GM13976 (cell line): ENCODE results near the gene TTC21A.
A peak's percentile ranks its signal among the peaks of the same experiment; 100 is the strongest.
"Not testable (repeated sequence)": the region's sequence is repeated elsewhere in the genome, so short reads cannot be mapped to it uniquely, and the experiment has no call there.

Source experiments
- DNase-seq: peaks from one replicate; pipeline ENCODE4 v3.0.0; 2012; ENCODE audit warnings: low spot score
- in situ Hi-C: fragments of 300-500 bp; cut with MboI; formaldehyde crosslinking; loops from one replicate; pipeline ENCODE4 v1.12.0; 2022; ENCODE audit warnings: low sequenced_read_pairs, mixed read lengths, inconsistent platforms; ENCODE audit not compliant: unreplicated experiment
- TF ChIP-seq, protein P1 (sequence below): IDR thresholded peaks from 2 replicates; pipeline ENCODE4 v1.5.1; 2012; ENCODE audit warnings: borderline replicate concordance, mild to moderate bottlenecking; ENCODE audit not compliant: insufficient read depth; ENCODE audit errors: extremely low read depth, missing control alignments, control extremely low read depth

Gene TTC21A, protein sequence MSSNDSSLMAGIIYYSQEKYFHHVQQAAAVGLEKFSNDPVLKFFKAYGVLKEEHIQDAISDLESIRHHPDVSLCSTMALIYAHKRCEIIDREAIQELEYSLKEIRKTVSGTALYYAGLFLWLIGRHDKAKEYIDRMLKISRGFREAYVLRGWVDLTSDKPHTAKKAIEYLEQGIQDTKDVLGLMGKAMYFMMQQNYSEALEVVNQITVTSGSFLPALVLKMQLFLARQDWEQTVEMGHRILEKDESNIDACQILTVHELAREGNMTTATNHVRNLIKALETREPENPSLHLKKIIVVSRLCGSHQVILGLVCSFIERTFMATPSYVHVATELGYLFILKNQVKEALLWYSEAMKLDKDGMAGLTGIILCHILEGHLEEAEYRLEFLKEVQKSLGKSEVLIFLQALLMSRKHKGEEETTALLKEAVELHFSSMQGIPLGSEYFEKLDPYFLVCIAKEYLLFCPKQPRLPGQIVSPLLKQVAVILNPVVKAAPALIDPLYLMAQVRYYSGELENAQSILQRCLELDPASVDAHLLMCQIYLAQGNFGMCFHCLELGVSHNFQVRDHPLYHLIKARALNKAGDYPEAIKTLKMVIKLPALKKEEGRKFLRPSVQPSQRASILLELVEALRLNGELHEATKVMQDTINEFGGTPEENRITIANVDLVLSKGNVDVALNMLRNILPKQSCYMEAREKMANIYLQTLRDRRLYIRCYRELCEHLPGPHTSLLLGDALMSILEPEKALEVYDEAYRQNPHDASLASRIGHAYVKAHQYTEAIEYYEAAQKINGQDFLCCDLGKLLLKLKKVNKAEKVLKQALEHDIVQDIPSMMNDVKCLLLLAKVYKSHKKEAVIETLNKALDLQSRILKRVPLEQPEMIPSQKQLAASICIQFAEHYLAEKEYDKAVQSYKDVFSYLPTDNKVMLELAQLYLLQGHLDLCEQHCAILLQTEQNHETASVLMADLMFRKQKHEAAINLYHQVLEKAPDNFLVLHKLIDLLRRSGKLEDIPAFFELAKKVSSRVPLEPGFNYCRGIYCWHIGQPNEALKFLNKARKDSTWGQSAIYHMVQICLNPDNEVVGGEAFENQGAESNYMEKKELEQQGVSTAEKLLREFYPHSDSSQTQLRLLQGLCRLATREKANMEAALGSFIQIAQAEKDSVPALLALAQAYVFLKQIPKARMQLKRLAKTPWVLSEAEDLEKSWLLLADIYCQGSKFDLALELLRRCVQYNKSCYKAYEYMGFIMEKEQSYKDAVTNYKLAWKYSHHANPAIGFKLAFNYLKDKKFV (N-terminal part only)

DNA sequence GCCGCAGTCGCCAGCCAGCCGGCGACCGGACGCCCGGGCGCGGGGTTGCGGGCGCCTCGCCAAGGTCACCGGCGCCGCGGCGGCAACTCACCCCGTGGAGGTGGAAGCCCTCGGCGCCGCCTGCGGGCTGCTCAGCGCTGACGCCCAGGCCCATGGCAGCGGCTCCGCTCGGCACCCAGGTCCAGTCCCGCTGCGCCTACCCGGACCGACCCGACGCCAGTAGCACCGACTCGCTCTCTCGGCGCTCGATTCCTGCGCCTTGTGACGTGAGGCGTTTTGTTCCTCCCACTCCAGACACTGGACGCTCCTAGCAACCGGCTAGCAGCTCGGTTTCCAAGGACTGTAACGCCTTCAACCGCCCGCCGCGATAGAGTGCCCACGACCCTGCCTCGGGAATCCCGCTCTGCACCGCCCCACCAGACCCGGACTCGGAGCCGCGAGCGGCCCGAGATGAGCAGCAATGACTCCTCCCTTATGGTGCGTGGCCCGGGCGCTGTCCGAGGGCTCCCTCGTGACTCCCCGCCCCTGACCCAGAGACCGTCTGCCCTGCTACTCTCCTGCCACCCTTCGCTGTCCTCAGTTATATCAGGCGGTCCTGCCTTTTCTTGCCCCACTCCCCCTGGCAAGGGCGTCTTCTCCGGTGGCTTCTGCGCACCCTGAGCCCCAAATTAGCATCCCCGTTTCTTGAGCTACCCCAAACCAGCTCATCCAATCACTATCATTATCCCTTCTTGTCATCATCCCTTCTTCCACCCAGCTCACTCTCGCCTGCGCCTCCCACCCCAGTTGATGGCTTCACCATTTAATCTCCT lies at the start of gene TTC21A, which contains the start of gene GORASP1:
TSS of gene TTC21A (plus strand) at position 293 of the 812 bp plus-strand sequence. CDS start at position 451, 158 bp downstream.
TSS of gene GORASP1 (minus strand) at position 240 of the 812 bp plus-strand sequence. CDS start at position 154, 86 bp downstream.
- peak; percentile 90 for DNase-seq
- TF ChIP-seq, protein P1, sequence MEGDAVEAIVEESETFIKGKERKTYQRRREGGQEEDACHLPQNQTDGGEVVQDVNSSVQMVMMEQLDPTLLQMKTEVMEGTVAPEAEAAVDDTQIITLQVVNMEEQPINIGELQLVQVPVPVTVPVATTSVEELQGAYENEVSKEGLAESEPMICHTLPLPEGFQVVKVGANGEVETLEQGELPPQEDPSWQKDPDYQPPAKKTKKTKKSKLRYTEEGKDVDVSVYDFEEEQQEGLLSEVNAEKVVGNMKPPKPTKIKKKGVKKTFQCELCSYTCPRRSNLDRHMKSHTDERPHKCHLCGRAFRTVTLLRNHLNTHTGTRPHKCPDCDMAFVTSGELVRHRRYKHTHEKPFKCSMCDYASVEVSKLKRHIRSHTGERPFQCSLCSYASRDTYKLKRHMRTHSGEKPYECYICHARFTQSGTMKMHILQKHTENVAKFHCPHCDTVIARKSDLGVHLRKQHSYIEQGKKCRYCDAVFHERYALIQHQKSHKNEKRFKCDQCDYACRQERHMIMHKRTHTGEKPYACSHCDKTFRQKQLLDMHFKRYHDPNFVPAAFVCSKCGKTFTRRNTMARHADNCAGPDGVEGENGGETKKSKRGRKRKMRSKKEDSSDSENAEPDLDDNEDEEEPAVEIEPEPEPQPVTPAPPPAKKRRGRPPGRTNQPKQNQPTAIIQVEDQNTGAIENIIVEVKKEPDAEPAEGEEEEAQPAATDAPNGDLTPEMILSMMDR = no peak
- in situ Hi-C loops = no loop called here

DNA sequence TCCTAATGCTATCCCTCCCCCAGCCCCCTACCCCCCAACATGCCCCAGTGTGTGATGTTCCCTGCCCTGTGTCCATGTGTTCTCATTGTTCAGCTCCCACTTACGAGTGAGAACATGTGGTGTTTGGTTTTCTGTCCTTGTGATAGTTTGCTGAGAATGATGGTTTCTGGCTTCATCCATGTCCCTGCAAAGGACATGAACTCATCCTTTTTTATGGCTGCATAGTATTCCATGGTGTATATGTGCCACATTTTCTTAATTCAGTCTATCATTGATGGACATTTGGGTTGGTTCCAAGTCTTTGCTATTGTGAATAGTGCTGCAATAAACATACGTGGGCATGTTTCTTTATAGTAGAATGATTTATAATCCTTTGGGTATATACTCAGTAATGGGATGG lies 46.3 kb upstream of the TTC21A start:
- in situ Hi-C loops = not testable (repeated sequence)

DNA sequence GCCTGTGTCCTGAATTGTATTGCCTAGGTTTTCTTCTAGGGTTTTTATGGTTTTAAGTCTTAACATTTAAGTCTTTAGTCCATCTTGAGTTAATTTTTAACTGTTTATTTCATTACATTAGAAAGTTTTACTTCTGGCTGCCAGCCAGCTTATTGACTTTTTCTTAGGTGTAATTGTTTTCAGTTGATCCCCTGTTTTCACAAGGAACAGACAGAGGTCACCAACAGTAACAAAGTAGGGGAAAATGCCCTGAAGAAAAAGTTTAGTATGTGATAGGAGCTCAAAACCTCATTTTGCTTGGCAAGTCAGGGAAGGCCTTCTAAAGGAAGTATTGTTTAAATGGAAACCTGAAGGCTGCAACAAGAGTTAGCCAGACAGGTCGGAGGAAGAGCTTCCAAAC lies 45.3 kb upstream of the TTC21A start:
- in situ Hi-C loops = no loop called here
- no peak for DNase-seq
- TF ChIP-seq, protein P1 = no peak

More for the DNA sequence above, 46.3 kb upstream of the TTC21A start:
- DNase-seq = not testable (repeated sequence)

DNA sequence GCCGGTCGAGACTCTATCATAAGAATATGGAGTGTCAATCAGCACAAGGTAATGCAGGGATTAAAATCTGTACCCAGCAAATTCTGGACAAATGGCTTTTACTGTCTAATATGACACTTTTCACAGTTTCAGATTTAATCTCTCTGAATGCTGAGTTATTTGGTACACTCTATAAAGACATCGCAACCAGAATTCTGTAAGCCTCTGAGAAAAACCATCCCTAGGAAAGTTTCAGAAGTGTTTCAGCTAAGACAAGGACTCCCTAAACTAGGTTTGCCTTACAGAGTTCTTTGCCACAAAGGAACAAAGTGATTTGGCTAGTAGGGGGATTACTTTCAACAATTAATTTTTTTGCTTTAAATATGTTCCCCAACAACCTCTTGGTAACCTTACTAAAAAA lies 44.3 kb upstream of the TTC21A start:
- in situ Hi-C loops = no loop called here
- TF ChIP-seq, protein P1 = no peak
- DNase-seq = no peak

DNA sequence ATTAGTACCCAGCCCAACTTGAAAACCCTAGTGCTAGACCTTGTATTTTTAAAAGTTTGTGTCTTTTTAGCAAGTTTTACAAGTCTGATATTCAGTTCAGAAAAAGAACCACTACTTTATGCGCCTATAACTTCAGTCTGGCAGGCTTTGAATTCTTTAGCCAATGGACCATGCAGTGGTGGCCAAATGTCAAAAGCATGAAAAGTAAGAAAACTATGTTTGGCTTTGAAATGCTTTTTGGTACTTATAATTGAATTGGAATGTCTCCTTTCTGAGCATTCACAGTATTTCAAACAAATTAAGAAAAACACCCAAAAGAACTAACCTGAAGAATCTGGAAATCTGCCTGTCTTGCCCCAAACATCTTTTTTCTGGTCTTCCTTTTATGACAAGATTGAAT lies 42.8 kb upstream of the TTC21A start:
- DNase-seq = no peak
- in situ Hi-C loops = no loop called here
- TF ChIP-seq, protein P1 = no peak

DNA sequence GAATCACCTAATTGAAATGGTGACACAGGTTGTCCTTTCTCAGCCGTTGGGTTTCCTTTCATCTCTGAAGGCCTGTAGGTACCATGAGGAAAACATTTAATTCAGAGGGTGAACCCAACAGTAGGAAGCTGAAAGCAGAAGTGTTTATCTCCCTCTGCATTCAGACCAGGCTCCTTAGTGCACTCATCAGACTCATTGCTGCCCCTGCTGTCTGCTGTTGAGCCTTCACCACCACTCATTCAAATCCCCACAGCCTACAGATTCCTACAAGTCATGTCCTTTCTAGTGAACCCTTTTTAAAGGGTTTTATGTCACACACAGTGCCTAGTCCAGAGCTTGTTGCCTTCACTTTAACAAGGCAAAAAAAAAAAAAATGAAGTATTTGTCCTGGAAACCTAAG lies 42.3 kb upstream of the TTC21A start:
- in situ Hi-C loops = no loop called here
- peak; percentile 50 for DNase-seq
- TF ChIP-seq, protein P1 = peak; percentile 47
